Measurements from ENCODE around the gene RABAC1.

- TF ChIP-seq POLR2A (IDR thresholded peaks at IDR 0.05), result no peak
- TF ChIP-seq, protein P1, sequence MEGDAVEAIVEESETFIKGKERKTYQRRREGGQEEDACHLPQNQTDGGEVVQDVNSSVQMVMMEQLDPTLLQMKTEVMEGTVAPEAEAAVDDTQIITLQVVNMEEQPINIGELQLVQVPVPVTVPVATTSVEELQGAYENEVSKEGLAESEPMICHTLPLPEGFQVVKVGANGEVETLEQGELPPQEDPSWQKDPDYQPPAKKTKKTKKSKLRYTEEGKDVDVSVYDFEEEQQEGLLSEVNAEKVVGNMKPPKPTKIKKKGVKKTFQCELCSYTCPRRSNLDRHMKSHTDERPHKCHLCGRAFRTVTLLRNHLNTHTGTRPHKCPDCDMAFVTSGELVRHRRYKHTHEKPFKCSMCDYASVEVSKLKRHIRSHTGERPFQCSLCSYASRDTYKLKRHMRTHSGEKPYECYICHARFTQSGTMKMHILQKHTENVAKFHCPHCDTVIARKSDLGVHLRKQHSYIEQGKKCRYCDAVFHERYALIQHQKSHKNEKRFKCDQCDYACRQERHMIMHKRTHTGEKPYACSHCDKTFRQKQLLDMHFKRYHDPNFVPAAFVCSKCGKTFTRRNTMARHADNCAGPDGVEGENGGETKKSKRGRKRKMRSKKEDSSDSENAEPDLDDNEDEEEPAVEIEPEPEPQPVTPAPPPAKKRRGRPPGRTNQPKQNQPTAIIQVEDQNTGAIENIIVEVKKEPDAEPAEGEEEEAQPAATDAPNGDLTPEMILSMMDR (IDR thresholded peaks at IDR 0.05), result no peak
Observed at GRCh38 chr19:41911889-41912731, 47.0 kb downstream of the RABAC1 start.

All from sigmoid colon (tissue), 3 donors.